Mesothelial cell of epicardium (in vitro differentiated cells): ENCODE measurements around the gene GALNT2. TPM values are rescaled to one million over a fixed set of nuclear protein-coding genes. Genes with fewer than 3 reads are reported as not detected.

ENCODE experiments used
- DNase-seq, 2 experiments: peaks; one replicate each; pipeline ENCODE4 v3.0.0; 2021; ENCODE audit warnings: low spot score in 2 of 2; ENCODE audit not compliant: unreplicated experiment in 2 of 2
- H3K27ac Mint-ChIP-seq: 2 replicates; pipeline ENCODE4 v1.8.0; 2021; ENCODE audit warnings: mixed read lengths
- H3K27me3 Mint-ChIP-seq: 2 replicates; pipeline ENCODE4 v1.8.0; 2021; ENCODE audit warnings: low read depth, mixed read lengths
- H3K36me3 Mint-ChIP-seq: 2 replicates; pipeline ENCODE4 v1.8.0; 2021; ENCODE audit warnings: mixed read lengths
- H3K4me1 Mint-ChIP-seq: 2 replicates; pipeline ENCODE4 v1.8.0; 2021; ENCODE audit warnings: mixed read lengths
- H3K4me3 Mint-ChIP-seq: 2 replicates; pipeline ENCODE4 v1.8.0; 2021; ENCODE audit warnings: mild to moderate bottlenecking, moderate library complexity, mixed read lengths
- H3K9me3 Mint-ChIP-seq: 2 replicates; pipeline ENCODE4 v1.8.0; 2021; ENCODE audit warnings: mixed read lengths
- CTCF ChIP-seq: fragments of 200-600 bp; sonication (generic); IDR thresholded peaks from one replicate; pipeline ENCODE4 v1.5.0; 2021; ENCODE audit warnings: antibody characterized with exemption; ENCODE audit not compliant: unreplicated experiment
- total RNA-seq: library from RNA; stranded (reverse); gene quantifications from 3 replicates; pipeline ENCODE4 v1.2.1, GENCODE V29; 2021

The GALNT2 gene
- total RNA-seq, 1 donor from 2014 or later: 48.3 TPM

- no peak for DNase-seq
- no peak overlapping the region for H3K27ac Mint-ChIP-seq
- H3K27me3 Mint-ChIP-seq: no peaks in the 10 kb centered on the region
- H3K4me1 Mint-ChIP-seq: peaks cover 9% of the 10 kb centered on the region
- no peak for TF ChIP-seq CTCF
- H3K36me3 Mint-ChIP-seq: peaks cover 38% of the 10 kb centered on the region
- H3K4me3 Mint-ChIP-seq: no peak overlapping the region
- H3K9me3 Mint-ChIP-seq: peaks cover 6% of the 10 kb centered on the region
Measured at GRCh38 chr1:230255116-230255515, 188.1 kb downstream of the GALNT2 start.

GRCh38 chr1:230255991-230256390 lies 189.0 kb downstream of the GALNT2 start:
- DNase-seq: no peak

GRCh38 chr1:230256896-230257295 lies 189.9 kb downstream of the GALNT2 start:
- TF ChIP-seq CTCF: no peak
- H3K27ac Mint-ChIP-seq: no peak overlapping the region

More at GRCh38 chr1:230255991-230256390, 189.0 kb downstream of the GALNT2 start:
- peaks cover 1% of the 10 kb centered on the region for H3K4me1 Mint-ChIP-seq
- H3K27me3 Mint-ChIP-seq: no peaks in the 10 kb centered on the region
- H3K9me3 Mint-ChIP-seq: peaks cover 6% of the 10 kb centered on the region
- H3K36me3 Mint-ChIP-seq: peaks cover 38% of the 10 kb centered on the region
- H3K27ac Mint-ChIP-seq: no peak overlapping the region
- no peak for TF ChIP-seq CTCF
- H3K4me3 Mint-ChIP-seq: no peak overlapping the region

DNA sequence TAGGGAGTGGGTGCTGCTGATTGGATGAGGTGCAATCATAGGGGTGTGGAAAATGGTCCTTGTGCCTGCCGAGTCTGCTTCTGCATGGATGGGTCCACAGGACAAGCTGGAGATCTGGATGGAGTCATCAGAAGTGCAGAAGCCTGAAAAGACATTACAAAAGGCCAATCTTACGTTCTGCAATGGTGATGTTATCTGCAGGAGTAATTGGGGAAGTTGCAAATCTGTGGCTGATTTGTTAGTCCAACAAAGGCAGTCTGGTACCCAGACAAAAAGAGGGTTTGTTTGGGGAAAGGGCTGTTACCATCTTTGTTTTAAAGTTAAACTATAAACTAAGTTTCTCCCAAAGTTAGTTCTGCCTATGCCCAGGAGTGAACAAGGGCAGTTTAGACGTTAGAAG lies 192.6 kb downstream of the GALNT2 start:
- TF ChIP-seq CTCF: no peak
- H3K4me1 Mint-ChIP-seq: peaks cover 7% of the 10 kb centered on the region
- no peak overlapping the region for H3K4me3 Mint-ChIP-seq
- peaks cover 39% of the 10 kb centered on the region for H3K36me3 Mint-ChIP-seq
- H3K27ac Mint-ChIP-seq: no peak overlapping the region
- peaks cover 6% of the 10 kb centered on the region for H3K9me3 Mint-ChIP-seq
- H3K27me3 Mint-ChIP-seq: no peaks in the 10 kb centered on the region
- peak in 1 of 2 experiments; percentile 6 for DNase-seq

More at GRCh38 chr1:230256896-230257295, 189.9 kb downstream of the GALNT2 start:
- peaks cover 37% of the 10 kb centered on the region for H3K36me3 Mint-ChIP-seq
- DNase-seq: no peak
- H3K4me1 Mint-ChIP-seq: no peaks in the 10 kb centered on the region
- H3K4me3 Mint-ChIP-seq: no peak overlapping the region
- peaks cover 6% of the 10 kb centered on the region for H3K9me3 Mint-ChIP-seq
- no peaks in the 10 kb centered on the region for H3K27me3 Mint-ChIP-seq

DNA sequence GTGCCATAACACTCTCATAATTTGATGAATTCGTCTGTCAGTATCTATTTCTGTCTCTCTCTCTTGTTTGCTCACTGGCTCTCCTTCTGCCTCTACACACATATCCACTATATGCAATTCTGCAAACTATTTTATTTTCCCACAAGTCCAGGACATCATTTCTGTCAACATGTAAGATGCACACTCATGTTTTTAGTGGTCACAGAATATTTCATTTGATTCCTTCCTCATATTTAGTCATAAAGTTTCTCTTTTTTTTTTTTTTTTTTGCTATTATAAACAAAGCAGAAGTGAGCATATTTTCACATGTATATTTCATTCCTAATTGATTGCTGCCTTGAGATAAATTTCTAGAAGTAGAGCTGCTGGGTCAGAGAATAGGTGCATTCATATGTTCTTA lies 193.8 kb downstream of the GALNT2 start:
- Mint-ChIP-seq H3K27me3 (no peaks in the 10 kb centered on the region), H3K9me3 (peaks cover 6% of the 10 kb centered on the region), H3K36me3 (peaks cover 32% of the 10 kb centered on the region), H3K4me1 (peaks cover 7% of the 10 kb centered on the region), H3K4me3 (no peak overlapping the region), H3K27ac (no peak overlapping the region)
- DNase-seq: no peak
- no peak for TF ChIP-seq CTCF
